ENCODE results near the gene KRT5. TPM values are rescaled to one million over a fixed set of nuclear protein-coding genes. Genes with fewer than 3 reads are reported as not detected.

KRT5 gene
- total RNA-seq, result not detected

- intact Hi-C loops (cut with DNase I; ENCODE audit: low total_unique reads) (no loop called here), in situ Hi-C loops (cut with MboI; ENCODE audit: low sequenced_read_pairs in 4 of 4) (no loop called here)
- DNase-seq, result no peak
- no peak for ATAC-seq
- TF ChIP-seq POLR2A (IDR thresholded peaks at IDR 0.05), result no peak
- TF ChIP-seq CTCF (IDR thresholded peaks at IDR 0.05 in 4 of 5, conservative IDR thresholded peaks at IDR 0.05 in 1 of 5), result no peak
- H3K27ac ChIP-seq, result no peak within 1 kb of the TSS
- H3K4me1 ChIP-seq, result no peaks in the 10 kb centered on the region
- no peak within 1 kb of the TSS for H3K4me3 ChIP-seq
- no peaks in the 10 kb centered on the region for H3K9me3 ChIP-seq
- peaks cover 0 to 9% (median 0%) of the 10 kb centered on the region in 3 donors for H3K27me3 ChIP-seq
- no peaks in the 10 kb centered on the region for H3K36me3 ChIP-seq
Measured at GRCh38 chr12:52519826-52520662, at the start of gene KRT5. KRT5 (minus strand) TSS chr12:52520394; CDS start chr12:52520296, 98 bp downstream.

DNA sequence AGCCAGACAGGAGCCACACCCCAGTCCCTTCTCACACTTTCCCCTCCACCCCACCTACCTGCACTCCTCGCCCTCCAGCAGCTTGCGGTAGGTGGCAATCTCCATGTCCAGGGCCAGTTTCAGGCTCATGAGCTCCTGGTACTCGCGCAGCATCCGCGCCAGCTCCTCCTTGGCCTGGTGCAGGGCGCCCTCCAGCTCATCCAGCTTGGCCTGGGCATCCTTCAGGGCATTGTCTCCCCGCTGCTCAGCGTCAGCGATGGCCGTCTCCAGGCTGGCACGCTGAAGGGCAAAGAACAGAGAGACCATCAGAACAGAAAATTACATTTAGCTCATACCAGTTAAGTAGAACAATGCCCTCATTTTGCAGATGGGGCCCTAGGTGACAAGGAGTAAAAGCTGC is 47.9 kb upstream of the KRT5 start:
- DNase-seq, result no peak

DNA sequence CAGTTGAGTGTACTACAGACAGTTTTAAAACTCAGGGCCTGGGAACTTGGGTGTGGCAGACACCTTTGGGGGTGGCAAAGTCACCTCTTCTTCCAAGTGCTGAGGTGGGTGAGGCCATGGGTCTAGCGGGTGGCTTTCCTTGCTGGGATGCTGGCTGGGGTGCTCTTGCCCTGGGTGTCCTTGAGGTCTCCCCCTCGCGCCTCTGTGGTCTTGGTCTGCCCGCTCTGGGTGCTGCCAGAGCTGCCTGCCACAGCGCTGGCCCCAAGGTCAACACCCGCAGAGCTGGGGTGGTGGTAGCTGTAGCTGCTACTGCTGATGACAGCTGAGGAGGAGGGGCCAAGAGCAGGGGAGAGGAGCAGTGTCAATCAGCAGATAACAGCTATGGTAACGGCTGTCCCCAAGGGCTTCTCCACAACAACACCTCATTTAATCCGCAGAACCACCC is 46.7 kb upstream of the KRT5 start:
- ATAC-seq (no peak), DNase-seq (no peak)
- H3K27me3 ChIP-seq, result peaks cover 0 to 2% (median 2%) of the 10 kb centered on the region in 3 donors
- no peak for TF ChIP-seq CTCF (IDR thresholded peaks at IDR 0.05 in 4 of 5, conservative IDR thresholded peaks at IDR 0.05 in 1 of 5)
- no peak for TF ChIP-seq POLR2A (IDR thresholded peaks at IDR 0.05)
- H3K27ac ChIP-seq, result no peak overlapping the region
- H3K4me3 ChIP-seq, result no peak overlapping the region
- intact Hi-C loops (cut with DNase I; ENCODE audit: low total_unique reads) (no loop called here), in situ Hi-C loops (cut with MboI; ENCODE audit: low sequenced_read_pairs in 4 of 4) (no loop called here)
- no peaks in the 10 kb centered on the region for H3K4me1 ChIP-seq
- no peaks in the 10 kb centered on the region for H3K9me3 ChIP-seq
- H3K36me3 ChIP-seq, result no peaks in the 10 kb centered on the region

More for the DNA sequence above, 47.9 kb upstream of the KRT5 start:
- no peak for ATAC-seq
- no peak for TF ChIP-seq CTCF (IDR thresholded peaks at IDR 0.05 in 4 of 5, conservative IDR thresholded peaks at IDR 0.05 in 1 of 5)
- TF ChIP-seq POLR2A (IDR thresholded peaks at IDR 0.05), result no peak
- Histone ChIP-seq H3K4me1 (no peaks in the 10 kb centered on the region), H3K4me3 (no peak overlapping the region), H3K27ac (no peak overlapping the region), H3K27me3 (peaks cover 0 to 2% (median 2%) of the 10 kb centered on the region in 3 donors), H3K36me3 (no peaks in the 10 kb centered on the region), H3K9me3 (no peaks in the 10 kb centered on the region)
- in situ Hi-C loops (cut with MboI; ENCODE audit: low sequenced_read_pairs in 4 of 4) (no loop called here), intact Hi-C loops (cut with DNase I; ENCODE audit: low total_unique reads) (no loop called here)

DNA sequence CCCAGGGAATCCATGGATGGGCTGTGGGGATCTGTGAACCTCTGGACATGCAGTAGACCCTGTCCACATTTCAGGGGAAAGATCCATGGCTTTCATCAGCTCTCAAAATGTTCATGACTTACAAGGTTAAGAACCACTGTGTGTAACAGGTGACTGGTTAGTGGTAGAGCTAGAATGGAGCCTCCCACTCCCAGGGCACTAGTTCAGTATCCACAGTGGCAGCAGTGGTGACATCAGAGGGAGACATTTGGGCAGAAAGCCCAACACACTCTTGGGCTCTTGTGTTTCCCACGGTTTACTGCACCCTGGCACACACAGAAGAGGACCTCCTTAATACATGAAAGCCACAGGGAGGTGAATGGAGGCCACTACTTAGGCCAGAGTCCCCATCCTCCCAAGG is 44.4 kb upstream of the KRT5 start:
- peaks cover 0 to 2% (median 2%) of the 10 kb centered on the region in 3 donors for H3K27me3 ChIP-seq
- no peak overlapping the region for H3K4me3 ChIP-seq
- no peaks in the 10 kb centered on the region for H3K4me1 ChIP-seq
- intact Hi-C loops (cut with DNase I; ENCODE audit: low total_unique reads), result no loop called here
- TF ChIP-seq POLR2A (IDR thresholded peaks at IDR 0.05) (no peak), CTCF (IDR thresholded peaks at IDR 0.05 in 4 of 5, conservative IDR thresholded peaks at IDR 0.05 in 1 of 5) (no peak)
- H3K36me3 ChIP-seq, result no peaks in the 10 kb centered on the region
- DNase-seq (no peak), ATAC-seq (no peak)
- in situ Hi-C loops (cut with MboI; ENCODE audit: low sequenced_read_pairs in 4 of 4), result no loop called here
- H3K27ac ChIP-seq, result no peak overlapping the region
- no peaks in the 10 kb centered on the region for H3K9me3 ChIP-seq
